Activated CD8-positive, alpha-beta memory T cell treated with anti-CD3 and anti-CD28 coated beads, Interleukin-2, amount 50 U/mL, for 24 hours (primary cell): ENCODE data around the gene PPP2R2C.

ENCODE experiments used
- DNase-seq: peaks from one replicate; pipeline ENCODE4 v3.0.0-alpha.2; 2020; ENCODE audit errors: extremely low read depth

PPP2R2C gene

DNA sequence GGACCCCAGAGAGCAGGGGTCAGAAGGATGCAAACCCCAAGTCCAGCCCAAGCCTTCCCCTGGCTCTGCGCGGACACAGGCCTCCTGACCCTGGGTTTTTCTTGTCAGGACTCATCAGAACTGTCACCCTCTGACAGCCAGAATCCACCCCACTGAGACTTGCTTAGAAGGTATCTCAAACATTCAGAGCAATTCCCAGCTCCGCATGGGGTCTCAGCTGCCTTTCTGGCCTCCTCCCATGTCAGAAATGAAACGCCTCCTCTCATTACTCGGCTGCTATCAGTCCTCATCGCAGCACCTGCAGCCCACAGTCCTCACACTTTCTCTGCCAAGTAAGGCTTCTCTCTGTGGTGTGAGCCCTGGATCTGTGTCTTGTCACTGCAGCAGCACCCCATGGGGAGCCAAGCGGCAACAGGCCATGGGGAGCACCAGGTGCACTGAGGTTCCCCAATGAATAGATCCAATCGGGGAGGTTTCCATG, 105.0 kb downstream of the PPP2R2C start:
- DNase-seq: no peak

DNA sequence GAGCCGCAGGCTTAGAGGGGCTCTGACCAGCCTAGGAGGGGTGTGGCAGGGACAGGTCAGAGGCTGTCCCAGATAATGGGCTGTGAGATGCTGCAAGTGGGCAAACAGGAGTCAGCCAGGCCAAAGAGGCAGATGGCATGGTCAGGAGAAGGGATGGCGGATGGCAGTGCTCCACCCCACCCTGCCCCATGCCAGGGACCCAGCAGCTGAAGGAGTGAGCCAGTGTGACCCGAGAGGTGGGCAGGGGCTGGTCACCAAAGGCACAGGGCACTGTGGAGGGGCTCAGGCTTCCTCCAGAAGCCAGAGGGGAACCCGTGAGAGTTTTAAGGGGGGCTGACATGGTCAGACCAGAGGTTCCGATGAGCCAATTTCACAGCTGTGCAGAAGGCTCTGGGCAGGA, 105.8 kb downstream of the PPP2R2C start:
- DNase-seq: no peak

DNA sequence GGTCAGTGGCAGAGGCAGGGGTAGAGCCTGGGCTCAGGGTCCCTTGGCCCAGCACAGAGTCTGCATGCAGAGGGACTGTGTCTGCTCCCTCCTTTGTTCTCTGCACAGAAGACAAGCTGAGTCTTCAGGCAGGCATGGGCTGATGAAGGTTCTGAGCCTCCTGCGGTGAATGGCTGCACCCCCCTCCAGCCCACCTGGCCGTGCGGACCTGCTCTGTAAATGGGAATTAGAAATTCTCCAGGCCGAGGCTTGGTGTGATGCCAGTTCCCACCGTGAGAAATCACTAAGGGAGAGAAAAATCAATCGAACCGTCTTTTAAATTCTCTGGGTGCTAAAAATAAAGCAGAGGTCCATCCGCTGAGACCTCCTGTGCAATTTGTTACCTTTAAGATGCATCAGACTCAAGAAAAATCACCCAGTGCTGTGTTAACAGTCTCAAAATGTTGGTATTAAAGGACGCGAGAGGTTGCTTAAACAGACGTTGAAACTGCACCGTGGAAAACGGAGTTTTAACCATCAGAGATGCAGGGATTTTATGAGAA, 106.8 kb downstream of the PPP2R2C start:
- no peak for DNase-seq

DNA sequence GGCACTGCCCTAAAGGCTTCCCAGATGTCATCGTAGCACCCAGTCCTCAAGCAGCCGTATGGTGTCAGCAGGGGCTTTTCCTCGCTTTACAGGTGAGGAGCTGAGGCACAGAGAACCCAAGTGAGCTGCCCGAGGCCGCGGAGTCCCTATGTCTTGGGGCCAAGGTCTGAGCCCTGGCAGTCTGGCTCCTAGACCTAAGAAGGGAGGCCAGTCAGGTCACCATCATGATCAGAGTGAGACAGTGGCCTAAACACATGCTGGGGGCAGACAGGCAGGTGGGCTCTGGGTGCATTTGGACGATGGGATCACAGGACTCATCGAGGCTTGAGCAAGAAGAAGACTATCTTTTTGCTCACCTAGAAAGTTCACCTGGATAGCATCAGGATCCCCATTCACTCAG, 107.8 kb downstream of the PPP2R2C start:
- DNase-seq: no peak

DNA sequence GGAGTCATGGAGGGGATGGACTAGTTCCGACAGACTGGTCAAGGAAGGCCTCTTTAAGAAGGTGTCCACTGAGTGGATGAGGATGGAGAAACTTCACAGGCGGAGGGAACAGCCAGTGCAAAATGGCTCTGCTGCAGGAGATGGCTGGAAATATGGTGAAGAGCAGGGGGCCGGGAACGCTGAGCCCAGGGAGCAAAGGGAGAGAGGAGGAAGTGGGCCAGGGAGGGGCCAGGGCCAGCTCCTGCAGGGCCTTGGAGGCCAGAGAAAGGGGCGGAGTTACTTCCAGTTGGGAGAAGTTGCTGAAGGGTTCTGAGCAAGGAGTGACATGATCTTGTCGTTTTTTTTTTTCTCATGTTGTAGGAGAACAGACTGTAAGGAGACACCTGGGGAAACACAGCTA, 108.3 kb downstream of the PPP2R2C start:
- no peak for DNase-seq

DNA sequence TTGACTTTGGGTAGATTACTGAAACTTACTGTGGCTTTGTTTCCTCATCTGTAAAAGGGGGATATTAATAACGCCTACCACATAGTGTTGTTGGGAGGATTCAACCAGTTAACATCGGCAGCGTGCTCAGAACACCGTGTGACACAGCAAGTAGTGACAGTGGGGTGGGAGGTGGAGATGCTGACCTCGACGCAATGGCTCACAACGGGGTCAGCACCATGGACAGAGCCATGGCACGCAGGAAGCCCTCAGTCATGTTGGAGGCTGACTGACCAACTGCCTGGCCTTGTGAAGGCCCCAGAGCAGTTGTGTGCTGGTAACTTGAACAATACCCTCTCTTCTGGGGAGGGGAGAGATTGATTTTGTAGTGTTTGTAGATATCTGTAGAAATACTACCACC, 109.5 kb downstream of the PPP2R2C start:
- no peak for DNase-seq

DNA sequence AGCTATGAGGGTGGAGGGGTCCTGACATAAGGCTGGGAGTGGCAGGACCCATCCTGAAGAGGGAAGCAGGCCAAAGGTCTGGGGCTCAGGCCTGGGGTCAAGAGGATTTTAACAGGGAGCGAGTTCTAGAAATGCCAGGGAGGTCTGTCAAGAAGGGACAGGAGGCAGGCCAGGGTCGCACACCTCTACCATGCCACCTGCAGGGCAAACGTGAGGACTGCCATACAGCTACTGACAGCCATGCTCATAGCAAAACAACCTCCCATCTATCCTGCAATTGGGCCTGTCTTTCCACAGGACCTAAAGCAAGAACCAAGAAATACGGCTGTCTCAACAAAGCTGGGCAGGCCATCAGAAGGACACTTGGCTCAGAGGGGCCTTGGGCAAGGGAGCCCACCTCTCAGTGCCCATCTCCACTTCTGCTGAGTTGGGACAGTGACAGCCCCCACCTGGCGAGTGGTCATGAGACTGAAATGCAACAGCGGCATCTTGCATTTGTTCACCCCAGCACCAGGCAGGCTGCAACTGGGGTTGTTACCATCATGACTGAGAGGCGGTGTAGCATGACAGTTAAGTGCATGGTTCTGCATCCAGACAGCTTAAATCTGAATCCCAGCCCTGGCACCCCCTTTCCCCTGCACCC, 110.0 kb downstream of the PPP2R2C start:
- DNase-seq: no peak

DNA sequence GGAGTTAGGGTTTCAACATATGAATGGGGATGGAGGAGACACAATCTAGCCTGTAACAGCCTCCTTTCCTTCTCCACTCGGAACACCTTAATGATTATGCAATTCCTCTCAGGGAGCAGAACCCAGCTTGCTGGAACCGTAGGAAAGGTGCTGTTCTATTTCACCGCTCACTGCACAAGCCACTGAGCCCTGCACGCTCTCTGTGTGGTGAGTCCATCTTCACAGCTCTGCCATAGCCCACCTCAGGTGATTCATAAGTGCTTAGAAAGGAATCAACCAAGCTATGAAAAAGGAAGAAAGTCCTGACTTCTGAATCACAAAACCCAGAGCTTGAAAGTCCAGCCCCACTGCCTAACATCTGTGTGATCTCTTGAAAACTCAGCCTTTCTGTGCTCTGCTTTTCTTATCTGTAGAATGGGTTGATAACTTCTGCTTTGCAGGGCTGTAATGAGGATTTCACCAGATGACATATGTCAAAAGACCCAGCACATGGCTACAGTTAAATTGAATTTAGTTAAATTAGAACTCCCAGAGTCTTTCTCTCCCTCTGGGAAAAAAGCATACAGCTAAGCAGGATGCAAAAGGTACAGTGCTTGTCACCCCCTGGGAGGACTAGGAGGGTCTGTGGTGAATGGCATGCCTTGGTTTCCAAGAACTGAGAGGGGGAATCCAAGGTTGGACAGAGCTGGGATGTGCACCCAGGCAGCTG, 111.2 kb downstream of the PPP2R2C start:
- DNase-seq: no peak

DNA sequence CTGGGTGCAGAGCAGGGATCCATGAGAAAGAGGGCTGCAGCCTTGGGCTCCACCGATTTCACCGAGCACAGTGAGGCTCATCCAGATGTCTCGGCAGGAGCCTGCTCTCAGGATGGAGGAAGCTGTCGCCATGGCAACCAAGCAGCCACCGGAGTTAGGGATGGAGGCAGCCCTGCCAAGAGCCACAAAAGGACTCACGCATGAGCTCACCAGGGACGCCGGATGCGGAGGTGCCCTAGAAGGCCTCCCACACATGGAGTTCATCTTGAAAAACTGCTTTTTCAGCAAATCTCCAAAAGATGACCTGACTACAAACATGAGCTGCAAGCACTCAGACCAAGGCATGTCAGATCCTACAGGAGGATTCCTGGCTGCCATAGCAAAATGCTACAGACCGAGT, 112.0 kb downstream of the PPP2R2C start:
- no peak for DNase-seq

DNA sequence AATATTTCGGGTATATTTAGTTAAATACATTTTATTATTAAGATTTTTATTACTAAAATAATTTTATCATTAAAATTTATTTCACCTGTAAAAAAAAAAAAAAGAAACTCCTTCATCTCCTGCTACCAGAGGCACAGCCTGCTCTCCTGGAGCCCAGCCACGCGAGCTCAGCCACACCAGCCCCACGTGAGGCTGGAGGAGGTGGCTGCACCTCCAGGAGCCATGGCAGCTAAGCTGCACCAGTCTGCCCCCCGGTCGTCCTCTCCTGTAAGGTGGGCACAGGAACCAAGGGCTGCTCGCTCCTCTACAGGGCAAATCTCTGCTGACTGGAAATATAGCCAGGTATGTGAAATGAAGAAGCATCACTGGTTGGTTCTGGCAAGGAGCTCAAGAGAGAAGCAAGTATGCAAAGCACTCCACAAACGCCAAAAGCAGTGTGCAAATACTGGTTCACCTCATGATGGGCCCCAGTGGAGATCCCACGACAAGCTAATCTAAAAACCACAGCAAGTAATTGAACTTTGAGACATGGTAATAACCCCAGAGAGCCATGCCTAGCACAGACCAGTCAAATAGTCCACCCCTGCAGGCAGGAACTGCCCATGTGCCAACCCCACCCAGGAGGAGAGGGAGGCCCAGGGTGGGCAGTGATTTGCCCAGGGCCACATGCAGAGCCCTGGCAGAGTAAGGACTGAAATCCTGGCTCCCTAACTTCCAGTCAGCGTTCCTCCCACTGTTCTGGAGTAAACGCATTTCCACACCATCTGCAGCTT, 112.7 kb downstream of the PPP2R2C start:
- no peak for DNase-seq

DNA sequence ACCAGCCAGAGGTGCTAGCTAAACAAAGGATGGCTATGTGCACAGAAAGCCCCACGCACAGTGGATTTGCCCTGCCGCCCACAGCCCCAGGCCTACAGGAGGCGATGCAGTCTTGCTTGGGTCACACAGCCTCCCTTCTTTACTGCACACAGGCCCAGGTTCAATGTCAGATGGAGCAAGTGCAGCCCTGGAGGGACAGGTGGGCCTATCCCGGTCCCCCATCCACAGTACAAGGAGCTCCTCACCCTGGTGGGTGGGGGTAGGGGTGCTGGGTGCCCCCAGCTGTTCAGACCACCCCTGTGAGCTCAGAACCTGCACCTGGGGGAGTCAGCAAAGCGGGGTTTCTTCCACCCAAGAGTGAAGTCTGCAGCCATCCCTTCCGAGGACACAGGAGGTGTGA, 114.9 kb downstream of the PPP2R2C start:
- DNase-seq: no peak

DNA sequence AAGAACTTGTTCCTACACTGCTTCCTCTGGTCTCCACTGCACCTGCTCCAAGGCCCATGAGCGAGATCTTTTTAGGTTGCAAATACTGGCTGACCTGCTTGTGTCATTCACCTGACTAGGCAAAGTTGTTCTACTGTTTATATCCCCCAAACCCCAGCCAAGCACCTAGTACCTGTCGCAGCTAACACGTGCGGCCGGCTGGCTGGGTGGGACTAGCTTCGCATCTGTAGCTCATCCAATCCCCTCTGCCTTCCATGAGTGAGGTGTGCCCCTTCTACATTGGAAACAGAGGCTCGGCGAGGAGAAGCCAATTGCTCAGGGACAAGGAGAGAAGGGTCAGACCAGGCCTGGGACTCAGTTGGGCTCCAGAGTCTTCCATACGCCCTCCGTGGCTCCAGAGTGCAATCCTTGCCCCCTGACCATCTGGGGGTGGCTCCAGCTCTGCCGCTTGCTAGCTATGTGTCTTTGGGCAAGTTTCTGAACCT, 116.3 kb downstream of the PPP2R2C start:
- DNase-seq: no peak

DNA sequence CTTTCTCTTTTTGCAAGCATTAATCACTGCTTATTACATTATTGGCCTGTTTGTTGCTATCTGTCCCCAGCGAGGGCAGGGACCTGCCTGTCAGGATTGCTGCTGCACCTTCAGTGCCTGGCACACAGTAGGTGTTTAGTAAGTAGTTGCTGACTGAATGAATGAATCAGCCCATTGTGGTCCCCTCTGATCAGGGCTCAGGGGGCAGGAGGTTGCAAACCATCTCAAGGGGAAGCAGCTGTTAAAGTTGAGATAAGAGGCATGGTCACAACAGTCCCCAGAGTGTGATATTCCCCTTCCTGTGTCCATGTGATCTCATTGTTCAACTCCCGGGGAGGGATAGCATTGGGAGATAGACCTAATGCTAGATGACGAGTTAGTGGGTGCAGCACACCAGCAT, 117.4 kb downstream of the PPP2R2C start:
- DNase-seq: no peak

DNA sequence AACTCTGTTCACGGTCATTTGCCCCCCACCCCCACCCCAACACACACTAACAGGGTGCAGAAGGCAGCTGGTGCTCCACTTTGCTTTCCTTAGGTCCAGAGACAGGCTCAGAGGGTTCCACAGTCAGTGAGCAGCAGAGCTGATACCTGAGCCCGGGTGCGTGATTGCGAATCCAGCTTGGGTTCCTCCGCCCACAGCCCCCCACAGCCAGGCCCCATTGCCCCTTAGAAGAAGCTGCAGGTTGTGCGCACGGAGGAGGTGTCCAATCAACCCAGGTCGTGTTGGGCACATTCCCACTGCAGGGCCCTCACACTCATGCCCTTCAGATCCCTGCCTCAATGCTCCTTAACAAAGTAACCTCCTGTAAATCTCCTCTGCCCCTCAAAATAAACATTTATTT, 117.8 kb downstream of the PPP2R2C start:
- no peak for DNase-seq

DNA sequence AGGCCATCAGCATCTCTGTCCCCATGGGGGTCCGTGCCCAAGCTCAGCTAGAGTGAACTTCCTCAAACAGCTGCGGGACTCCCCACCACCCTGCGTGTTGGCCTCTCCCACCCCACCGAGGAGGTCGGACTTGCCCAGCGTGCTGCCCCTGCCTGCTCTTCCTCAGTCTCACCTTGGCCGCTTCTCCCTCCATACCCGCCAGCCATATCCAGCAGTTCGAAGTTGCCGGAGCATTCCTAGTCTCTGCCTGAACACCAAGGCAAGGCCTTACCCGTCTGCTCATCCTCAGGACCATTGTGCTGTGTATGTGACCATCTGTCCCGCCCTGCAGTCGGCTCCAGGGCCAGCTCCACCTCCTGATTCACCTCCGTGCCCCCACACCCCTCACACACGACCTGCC, 118.3 kb downstream of the PPP2R2C start:
- no peak for DNase-seq

DNA sequence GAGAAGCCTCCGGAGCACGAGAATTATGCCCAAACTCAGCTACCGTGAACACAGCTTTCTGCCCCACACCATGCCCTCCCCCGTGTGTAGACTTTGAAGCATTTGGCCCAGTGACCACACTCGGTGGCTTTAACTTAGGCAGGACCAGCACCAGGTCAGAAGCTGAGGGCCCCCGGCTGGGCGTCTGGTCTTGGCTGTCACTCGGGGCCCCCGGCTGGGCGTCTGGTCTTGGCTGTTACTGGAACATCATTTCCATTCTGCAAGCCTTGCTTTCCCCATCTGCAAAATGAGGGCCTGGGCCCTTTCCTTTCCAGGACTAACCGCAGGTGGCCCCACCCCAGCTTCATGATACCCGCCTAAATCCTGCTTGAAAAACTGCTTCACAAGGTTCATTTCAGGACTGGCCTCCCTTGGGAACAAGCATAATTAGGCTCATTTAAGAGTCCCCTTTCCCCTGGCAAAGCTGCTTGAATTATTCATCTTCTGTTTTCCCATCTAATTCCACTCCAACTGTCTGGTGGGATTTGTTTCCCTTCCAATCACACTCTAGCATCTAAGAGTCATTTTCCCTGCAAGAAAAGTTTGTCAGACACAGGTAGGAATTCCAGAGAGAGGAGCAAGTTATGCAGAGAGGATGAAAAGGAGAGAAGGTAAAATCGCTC, 120.3 kb downstream of the PPP2R2C start:
- no peak for DNase-seq

DNA sequence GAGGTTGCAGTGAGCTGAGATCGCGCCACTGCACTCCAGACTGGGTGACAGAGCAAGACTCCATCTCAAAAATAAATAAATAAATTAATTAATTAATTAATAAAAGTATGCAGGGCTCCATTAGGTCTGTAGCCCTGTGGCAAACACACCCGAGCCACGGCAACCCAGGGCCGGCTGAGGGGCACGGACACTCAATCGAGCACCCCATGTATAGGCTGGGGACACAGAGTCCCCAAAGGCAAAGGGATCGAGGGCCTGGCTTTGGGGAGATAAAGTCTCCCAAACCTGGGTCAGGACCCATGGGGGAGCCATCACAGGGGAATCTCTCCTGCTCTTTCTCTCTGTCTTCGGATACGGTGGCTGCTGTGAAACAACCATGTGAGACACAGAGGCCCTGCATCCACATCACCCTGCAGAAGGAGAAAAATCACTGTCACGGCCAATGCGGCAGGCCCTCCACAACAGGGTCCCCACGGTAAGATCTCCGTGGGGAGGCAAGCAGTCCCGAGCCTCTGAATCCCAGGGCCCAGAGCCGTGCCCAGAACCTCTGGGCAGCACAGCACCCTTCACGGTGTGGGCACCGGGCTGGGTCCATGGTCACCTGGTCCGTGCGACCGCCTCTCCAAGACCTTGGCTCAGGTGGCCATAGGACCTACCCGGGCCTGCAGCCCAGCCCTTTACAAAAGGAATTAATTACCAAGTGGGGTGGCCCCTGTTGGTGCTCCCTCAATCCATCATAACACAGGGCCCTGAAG, 121.0 kb downstream of the PPP2R2C start:
- no peak for DNase-seq

DNA sequence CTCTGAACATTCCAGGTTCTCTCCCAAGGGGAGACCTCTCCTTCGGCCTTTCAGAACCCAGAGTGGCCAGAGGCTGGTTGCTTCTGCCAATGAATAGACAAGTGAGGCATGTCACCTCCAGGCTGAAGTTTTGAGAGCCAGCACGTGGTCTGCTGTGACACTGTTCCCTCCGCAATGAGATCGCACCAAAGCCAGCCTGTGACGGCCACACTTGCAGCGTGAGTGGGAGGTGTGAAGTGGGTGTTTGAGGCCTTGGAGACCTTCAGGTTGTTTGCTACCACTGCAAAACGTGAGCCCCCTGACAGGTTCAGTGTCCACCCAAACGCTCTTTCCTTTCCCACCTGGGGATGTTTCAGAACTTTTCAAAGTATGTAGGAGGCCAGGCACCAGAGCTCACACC, 121.8 kb downstream of the PPP2R2C start:
- no peak for DNase-seq

DNA sequence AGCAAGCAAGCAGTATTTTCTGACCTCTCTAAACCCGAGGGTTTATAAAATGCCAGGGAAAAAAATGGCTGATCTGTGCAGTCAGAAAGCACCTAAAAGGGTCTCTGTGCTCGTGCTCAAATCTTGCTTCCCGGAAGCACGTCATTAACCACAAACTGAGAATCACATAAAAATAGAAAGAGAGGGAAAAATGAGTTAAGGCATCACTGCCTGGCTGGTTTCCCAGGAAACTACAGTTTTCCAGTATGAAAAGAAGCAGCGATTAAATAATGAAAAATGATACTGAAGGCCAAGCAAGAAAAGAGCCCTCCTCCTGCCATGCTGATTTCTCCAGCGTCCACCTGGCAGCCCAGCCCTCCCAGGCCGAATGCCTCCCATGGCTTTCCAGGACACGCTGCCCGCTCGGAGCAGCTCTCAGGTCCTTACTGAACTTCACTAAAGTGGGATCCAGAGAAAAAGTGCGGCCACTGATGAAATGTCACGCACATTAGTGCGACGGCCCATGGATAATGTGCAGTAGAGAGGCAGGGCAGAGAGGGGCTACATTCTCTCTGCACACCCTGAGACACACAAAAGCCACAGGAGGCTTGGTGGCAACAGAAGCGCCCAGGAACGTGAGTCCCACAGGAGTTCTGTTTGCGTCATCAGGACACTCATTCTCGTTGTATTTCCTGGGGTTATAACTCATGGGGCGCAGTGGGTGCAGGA, 122.4 kb downstream of the PPP2R2C start:
- DNase-seq: no peak

DNA sequence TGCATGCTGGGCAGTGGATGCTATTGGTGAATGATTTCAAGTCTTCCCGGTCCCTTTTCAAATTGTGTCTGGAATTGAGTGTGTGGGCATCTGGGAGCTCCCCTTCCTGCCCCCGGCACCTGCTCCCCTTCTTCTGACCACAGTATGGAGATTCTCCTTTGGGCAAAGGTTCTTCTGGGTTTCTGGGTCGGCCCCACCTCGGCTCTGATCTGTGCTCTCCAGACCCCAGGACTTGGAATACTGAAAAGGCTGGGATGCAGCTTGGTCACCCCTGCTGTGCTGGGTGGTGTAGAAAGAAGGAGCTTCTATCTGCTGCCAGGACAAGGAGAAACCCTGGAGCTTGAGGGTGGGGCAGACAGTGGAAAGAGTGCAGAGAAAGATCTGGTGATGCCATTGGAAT, 124.0 kb downstream of the PPP2R2C start:
- DNase-seq: no peak
